ENCODE measurements around the gene FUNDC1. TPM values are rescaled to one million over a fixed set of nuclear protein-coding genes. Genes with fewer than 3 reads are reported as not detected.

FUNDC1 gene
- total RNA-seq, 1 experiment from 2014 or later, result 18.6 TPM

DNA sequence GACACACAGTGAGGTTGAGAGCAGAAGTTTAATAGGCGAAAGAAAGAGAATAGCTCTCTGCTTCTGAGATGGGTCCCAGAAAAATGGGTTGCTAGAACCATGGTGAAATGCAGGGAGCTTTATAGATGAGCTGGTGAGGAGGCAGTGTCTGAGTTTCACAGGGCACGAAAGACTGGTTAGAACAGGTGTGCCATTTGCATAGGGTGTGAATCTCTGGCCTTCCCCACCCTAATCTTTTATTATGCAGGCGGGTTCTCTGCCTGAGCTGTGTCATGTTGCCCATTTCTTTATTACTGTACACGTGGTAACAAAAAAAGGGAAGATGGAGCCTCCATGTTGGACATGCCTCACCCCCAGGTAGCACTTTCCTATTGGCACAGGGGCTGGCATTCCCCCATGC lies 39.1 kb downstream of the FUNDC1 start:
- Mint-ChIP-seq H3K4me3 (ENCODE audit: unreplicated experiment) (no peak overlapping the region), H3K9me3 (ENCODE audit: unreplicated experiment) (no peaks in the 10 kb centered on the region), H3K27ac (ENCODE audit: unreplicated experiment) (no peak overlapping the region), H3K4me1 (ENCODE audit: low read depth, unreplicated experiment) (no peaks in the 10 kb centered on the region), H3K27me3 (ENCODE audit: insufficient read depth, unreplicated experiment) (no peaks in the 10 kb centered on the region), H3K36me3 (ENCODE audit: insufficient read depth, unreplicated experiment) (no peaks in the 10 kb centered on the region)
- Histone ChIP-seq H3K9me3 (no peaks in the 10 kb centered on the region), H3K36me3 (ENCODE audit: control insufficient read depth, insufficient read depth, low read length) (no peaks in the 10 kb centered on the region), H3K27me3 (replicated peaks; ENCODE audit: control insufficient read depth, insufficient read depth, low read length) (no peaks in the 10 kb centered on the region), H3K4me3 (ENCODE audit: low read depth, low read length) (no peak overlapping the region), H3K4me1 (no peaks in the 10 kb centered on the region)
- CTCF ChIA-PET, result no interaction called here
- TF ChIP-seq, protein P1, sequence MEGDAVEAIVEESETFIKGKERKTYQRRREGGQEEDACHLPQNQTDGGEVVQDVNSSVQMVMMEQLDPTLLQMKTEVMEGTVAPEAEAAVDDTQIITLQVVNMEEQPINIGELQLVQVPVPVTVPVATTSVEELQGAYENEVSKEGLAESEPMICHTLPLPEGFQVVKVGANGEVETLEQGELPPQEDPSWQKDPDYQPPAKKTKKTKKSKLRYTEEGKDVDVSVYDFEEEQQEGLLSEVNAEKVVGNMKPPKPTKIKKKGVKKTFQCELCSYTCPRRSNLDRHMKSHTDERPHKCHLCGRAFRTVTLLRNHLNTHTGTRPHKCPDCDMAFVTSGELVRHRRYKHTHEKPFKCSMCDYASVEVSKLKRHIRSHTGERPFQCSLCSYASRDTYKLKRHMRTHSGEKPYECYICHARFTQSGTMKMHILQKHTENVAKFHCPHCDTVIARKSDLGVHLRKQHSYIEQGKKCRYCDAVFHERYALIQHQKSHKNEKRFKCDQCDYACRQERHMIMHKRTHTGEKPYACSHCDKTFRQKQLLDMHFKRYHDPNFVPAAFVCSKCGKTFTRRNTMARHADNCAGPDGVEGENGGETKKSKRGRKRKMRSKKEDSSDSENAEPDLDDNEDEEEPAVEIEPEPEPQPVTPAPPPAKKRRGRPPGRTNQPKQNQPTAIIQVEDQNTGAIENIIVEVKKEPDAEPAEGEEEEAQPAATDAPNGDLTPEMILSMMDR (IDR thresholded peaks at IDR 0.05; ENCODE audit: insufficient read depth in 1 of 2, low read depth in 1 of 2, low read length in 1 of 2, severe bottlenecking in 1 of 2, unreplicated experiment in 1 of 2), result no peak
- no peak for DNase-seq
- BruUV-seq (replicated peaks), result no TSS peak
- POLR2A ChIA-PET, result no interaction called here
- intact Hi-C loops (cut with micrococcal nuclease; ENCODE audit: unreplicated experiment), result no loop called here

- H3K27me3 Mint-ChIP-seq (ENCODE audit: insufficient read depth, unreplicated experiment), result no peaks in the 10 kb centered on the region
- no peak overlapping the region for H3K27ac Mint-ChIP-seq (ENCODE audit: unreplicated experiment)
- no peak overlapping the region for H3K4me3 Mint-ChIP-seq (ENCODE audit: unreplicated experiment)
- no peaks in the 10 kb centered on the region for H3K36me3 Mint-ChIP-seq (ENCODE audit: insufficient read depth, unreplicated experiment)
- no peaks in the 10 kb centered on the region for H3K4me1 Mint-ChIP-seq (ENCODE audit: low read depth, unreplicated experiment)
- TF ChIP-seq, protein P1 (IDR thresholded peaks at IDR 0.05; ENCODE audit: insufficient read depth in 1 of 2, low read depth in 1 of 2, low read length in 1 of 2, severe bottlenecking in 1 of 2, unreplicated experiment in 1 of 2), result no peak
- H3K4me3 ChIP-seq (ENCODE audit: low read depth, low read length), result no peak overlapping the region
- intact Hi-C loops (cut with micrococcal nuclease; ENCODE audit: unreplicated experiment), result no loop called here
- no peaks in the 10 kb centered on the region for H3K4me1 ChIP-seq
- no peaks in the 10 kb centered on the region for H3K36me3 ChIP-seq (ENCODE audit: control insufficient read depth, insufficient read depth, low read length)
- no peak for DNase-seq
- POLR2A ChIA-PET, result no interaction called here
- CTCF ChIA-PET, result no interaction called here
- H3K27me3 ChIP-seq (replicated peaks; ENCODE audit: control insufficient read depth, insufficient read depth, low read length), result no peaks in the 10 kb centered on the region
- no peaks in the 10 kb centered on the region for H3K9me3 Mint-ChIP-seq (ENCODE audit: unreplicated experiment)
- no TSS peak for BruUV-seq (replicated peaks)
- H3K9me3 ChIP-seq, result no peaks in the 10 kb centered on the region
These were observed 47.6 kb downstream of the FUNDC1 start for GRCh38 chrX:44495091-44495490.

- H3K27ac Mint-ChIP-seq (ENCODE audit: unreplicated experiment), result no peak overlapping the region
- H3K4me1 Mint-ChIP-seq (ENCODE audit: low read depth, unreplicated experiment), result no peaks in the 10 kb centered on the region
- BruUV-seq (replicated peaks), result no TSS peak
- no peaks in the 10 kb centered on the region for H3K9me3 Mint-ChIP-seq (ENCODE audit: unreplicated experiment)
- no peaks in the 10 kb centered on the region for H3K36me3 Mint-ChIP-seq (ENCODE audit: insufficient read depth, unreplicated experiment)
- no peaks in the 10 kb centered on the region for H3K27me3 Mint-ChIP-seq (ENCODE audit: insufficient read depth, unreplicated experiment)
- ChIA-PET POLR2A (no interaction called here), CTCF (no interaction called here)
- no peaks in the 10 kb centered on the region for H3K9me3 ChIP-seq
- H3K27me3 ChIP-seq (replicated peaks; ENCODE audit: control insufficient read depth, insufficient read depth, low read length), result no peaks in the 10 kb centered on the region
- no peak for DNase-seq
- no peaks in the 10 kb centered on the region for H3K4me1 ChIP-seq
- no peak overlapping the region for H3K4me3 ChIP-seq (ENCODE audit: low read depth, low read length)
- no peaks in the 10 kb centered on the region for H3K36me3 ChIP-seq (ENCODE audit: control insufficient read depth, insufficient read depth, low read length)
- intact Hi-C loops (cut with micrococcal nuclease; ENCODE audit: unreplicated experiment), result no loop called here
- TF ChIP-seq, protein P1 (IDR thresholded peaks at IDR 0.05; ENCODE audit: insufficient read depth in 1 of 2, low read depth in 1 of 2, low read length in 1 of 2, severe bottlenecking in 1 of 2, unreplicated experiment in 1 of 2), result no peak
- H3K4me3 Mint-ChIP-seq (ENCODE audit: unreplicated experiment), result no peak overlapping the region
These were observed 48.3 kb downstream of the FUNDC1 start for GRCh38 chrX:44494357-44494756.
